Endothelial cell of umbilical vein (primary cell): ENCODE results near the gene NOTCH3. TPM values are rescaled to one million over a fixed set of nuclear protein-coding genes. Genes with fewer than 3 reads are reported as not detected.

Experiments used
- BruUV-seq: library from RNA; stranded (reverse); fragments of 400-500 nt; replicated peaks from 2 replicates; lab custom pipeline; 2021; lab: Mats Ljungman, UMichigan
- CTCF ChIA-PET: fragments of 300-600, 350-600 bp; sonication (Branson Sonifier 250); formaldehyde crosslinking; loops from one replicate; lab custom pipeline; 2021; ENCODE audit warnings: antibody characterized with exemption, inconsistent platforms; lab: Charles Lee
- POLR2A ChIA-PET: fragments of 300-600, 350-600 bp; sonication (Branson Sonifier 250); formaldehyde crosslinking; loops from one replicate; lab custom pipeline; 2021; ENCODE audit warnings: antibody characterized with exemption, inconsistent platforms; lab: Charles Lee
- DNase-seq: peaks from one replicate; pipeline ENCODE4 v3.0.0-alpha.2; 2011; ENCODE audit warnings: low read depth, low spot score
- FAIRE-seq: peaks from 2 replicates; lab custom pipeline; 2011; peaks lifted over from hg19 to GRCh38; lab: Jason Lieb, UNC
- H2AFZ ChIP-seq: 2 replicates; pipeline ENCODE4 v1.6.0; 2012; ENCODE audit warnings: low read depth, low read length, control low read depth, inconsistent platforms
- H3K27ac ChIP-seq: 2 replicates; pipeline ENCODE4 v1.5.1; 2011; ENCODE audit warnings: low read depth, mild to moderate bottlenecking, control low read depth, low read length, moderate library complexity; ENCODE audit not compliant: insufficient read depth
- H3K27me3 ChIP-seq, 2 experiments: 2 replicates each; pipeline versions ENCODE4 v1.6.0 to v1.6.1; 2011; ENCODE audit warnings: low read length in 2 of 2, mixed read lengths in 1 of 2; ENCODE audit not compliant: control insufficient read depth in 2 of 2, insufficient read depth in 2 of 2
- H3K36me3 ChIP-seq, 2 experiments: 2 replicates in 1 of 2; 3 replicates in 1 of 2; pipeline ENCODE4 v1.5.1; 2011; ENCODE audit warnings: low read length in 2 of 2, mild to moderate bottlenecking in 1 of 2, moderate library complexity in 1 of 2; ENCODE audit not compliant: control insufficient read depth in 2 of 2, insufficient read depth in 2 of 2; ENCODE audit errors: extremely low read depth in 1 of 2
- H3K4me1 ChIP-seq: 3 replicates; pipeline ENCODE4 v1.5.1; 2011; ENCODE audit warnings: mild to moderate bottlenecking, low read length; ENCODE audit not compliant: control insufficient read depth, insufficient read depth; ENCODE audit errors: extremely low read depth
- H3K4me2 ChIP-seq: 2 replicates; pipeline ENCODE4 v1.6.1; 2011; ENCODE audit warnings: low read length, control low read depth, mixed read lengths; ENCODE audit not compliant: insufficient read depth
- H3K4me3 ChIP-seq, 3 experiments: fragments of 200-600 bp in 1 of 3; sonication (generic), shearing (Covaris generic) in 1 of 3; replicated peaks in 1 of 3; 2 replicates each; pipeline ENCODE4 v1.5.1; 2011 to 2016; ENCODE audit warnings: control low read depth in 3 of 3, low read length in 3 of 3, mild to moderate bottlenecking in 2 of 3, inconsistent platforms in 1 of 3, low read depth in 1 of 3, moderate library complexity in 1 of 3; ENCODE audit not compliant: insufficient read depth in 1 of 3
- H3K79me2 ChIP-seq: 2 replicates; pipeline ENCODE4 v1.6.0; 2012; ENCODE audit warnings: low read length, inconsistent platforms; ENCODE audit not compliant: control insufficient read depth, insufficient read depth
- H3K9ac ChIP-seq: replicated peaks from 2 replicates; pipeline ENCODE3; 2011; ENCODE audit warnings: low read length, control low read depth; ENCODE audit not compliant: insufficient read depth; ENCODE audit errors: extremely low read depth
- H3K9me1 ChIP-seq: replicated peaks from 3 replicates; pipeline ENCODE4 v1.6.0; 2011; ENCODE audit warnings: mild to moderate bottlenecking, low read length; ENCODE audit not compliant: control insufficient read depth, insufficient read depth; ENCODE audit errors: extremely low read depth
- H3K9me3 ChIP-seq: replicated peaks from 2 replicates; pipeline ENCODE4 v1.5.1; 2012; ENCODE audit warnings: low read length, inconsistent platforms; ENCODE audit not compliant: control insufficient read depth, insufficient read depth
- H4K20me1 ChIP-seq: replicated peaks from 2 replicates; pipeline ENCODE3; 2011; ENCODE audit warnings: mild to moderate bottlenecking, low read length; ENCODE audit not compliant: control insufficient read depth, insufficient read depth; ENCODE audit errors: extremely low read depth
- EZH2 ChIP-seq: IDR thresholded peaks from 2 replicates; pipeline ENCODE4 v1.6.1; 2012; ENCODE audit warnings: borderline replicate concordance, low read depth, mild to moderate bottlenecking, moderate library complexity, low read length, inconsistent platforms; ENCODE audit not compliant: severe bottlenecking
- FOS ChIP-seq: IDR thresholded peaks from 2 replicates; pipeline ENCODE4 v1.6.1; 2011; ENCODE audit warnings: mild to moderate bottlenecking, low read length, moderate library complexity, borderline replicate concordance; ENCODE audit not compliant: insufficient read depth
- GATA2 ChIP-seq: IDR thresholded peaks from 2 replicates; pipeline ENCODE4 v1.7.0; 2011; ENCODE audit warnings: low read depth, mild to moderate bottlenecking, moderate library complexity, mixed read lengths, low read length; ENCODE audit not compliant: insufficient read length, insufficient read depth
- JUN ChIP-seq: IDR thresholded peaks from 2 replicates; pipeline ENCODE4 v1.6.1; 2011; ENCODE audit warnings: borderline replicate concordance, low read depth; ENCODE audit not compliant: insufficient read length, insufficient read depth
- MYC ChIP-seq: IDR thresholded peaks from one replicate; pipeline ENCODE4 v1.6.1; 2011; ENCODE audit warnings: mild to moderate bottlenecking, low read depth, low read length
- POLR2A ChIP-seq: IDR thresholded peaks from 2 replicates; pipeline ENCODE4 v1.6.1; 2012; ENCODE audit warnings: low read depth, mild to moderate bottlenecking, control low read depth, low read length
- POLR2AphosphoS5 ChIP-seq: IDR thresholded peaks from 2 replicates; pipeline ENCODE4 v1.6.1; 2012; ENCODE audit warnings: low read depth, mild to moderate bottlenecking, control low read depth, low read length, moderate library complexity; ENCODE audit not compliant: insufficient read depth
- dilution Hi-C: fragments of 300-500 bp; cut with MboI; formaldehyde crosslinking; loops from one replicate; pipeline ENCODE4 v1.15.0; 2019; ENCODE audit warnings: low sequenced_read_pairs; ENCODE audit not compliant: extremely low pct_ligation_motif_present
- intact Hi-C: fragments of 100-400 bp; cut with micrococcal nuclease; formaldehyde crosslinking; loops from one replicate; pipeline ENCODE4 v1.10.0; 2022
- polyA plus RNA-seq, 4 experiments: library from polyadenylated mRNA; depleted of rRNA in 3 of 4; stranded (reverse) in 3 of 4; unstranded in 1 of 4; fragments of >200 nt; gene quantifications; 2 replicates each; pipeline versions ENCODE4 v1.2.1 to v1.2.3, GENCODE V29; 2011 to 2012; ENCODE audit warnings: missing spikeins in 1 of 4
- total RNA-seq: library from RNA; stranded (reverse); gene quantifications from 2 replicates; pipeline ENCODE4 v1.2.3, GENCODE V29; 2021
- TF ChIP-seq, protein P1 (sequence below), 2 donors: IDR thresholded peaks; 1 replicate in 1 of 2; 2 replicates in 1 of 2; pipeline ENCODE4 v1.5.1; 2011; ENCODE audit warnings: low read length in 2 of 2, mild to moderate bottlenecking in 2 of 2, moderate library complexity in 2 of 2, control low read depth in 1 of 2, inconsistent platforms in 1 of 2, low read depth in 1 of 2; ENCODE audit not compliant: insufficient read depth in 1 of 2; ENCODE audit errors: extremely low read depth in 1 of 2

Gene NOTCH3
- total and polyA plus RNA-seq, 2 donors (not counting 3 experiments of a cell fraction or from before 2014, with no cell fraction given), result 0.63 to 1.5 TPM

DNA sequence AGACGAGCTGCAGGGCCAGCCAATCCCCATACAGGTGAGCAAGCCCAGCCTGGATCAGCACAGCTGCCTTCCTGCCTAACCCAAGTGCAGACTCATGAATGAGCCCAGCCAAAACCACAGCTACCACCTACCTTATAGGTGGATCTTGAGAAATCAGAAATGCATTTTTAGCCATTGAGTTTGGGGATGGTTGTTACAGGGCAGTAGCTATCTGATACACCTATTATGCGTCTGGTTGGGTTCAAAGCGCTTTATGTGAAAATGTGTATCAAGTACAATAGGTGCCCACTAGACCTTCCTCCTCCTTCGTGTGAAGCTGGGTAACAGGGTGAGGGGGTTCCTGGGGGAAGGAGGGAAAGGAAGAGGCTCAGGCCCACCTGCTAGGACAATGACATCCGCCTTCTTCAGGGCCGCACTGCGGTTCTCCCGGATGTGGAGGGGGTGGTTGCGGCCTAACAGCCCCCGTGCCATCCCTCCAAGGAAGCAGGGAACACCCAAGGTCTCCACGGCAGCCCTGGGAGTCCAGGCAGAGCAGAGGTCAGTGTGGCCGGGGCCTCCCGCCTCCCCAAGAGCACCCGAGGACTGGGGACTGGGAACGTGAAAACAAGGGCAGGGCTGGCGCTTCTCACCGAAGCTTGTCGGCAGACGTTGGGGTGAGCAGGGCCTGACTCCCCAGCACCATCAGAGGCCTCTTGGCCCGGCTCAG lies 81.9 kb downstream of the NOTCH3 start:
- Histone ChIP-seq H3K79me2 (peaks cover 3% of the 10 kb centered on the region), H3K4me3 (no peak overlapping the region), H3K9me1 (no peaks in the 10 kb centered on the region), H3K36me3 (peaks cover 17 to 56% of the 10 kb centered on the region in 2 experiments), H3K27ac (no peak overlapping the region), H3K9me3 (no peaks in the 10 kb centered on the region), H3K4me1 (no peaks in the 10 kb centered on the region), H3K9ac (no peak overlapping the region), H3K27me3 (no peaks in the 10 kb centered on the region), H3K4me2 (no peak overlapping the region), H4K20me1 (no peaks in the 10 kb centered on the region), H2AFZ (no peak overlapping the region)
- intact Hi-C loops, result no loop called here
- dilution Hi-C loops, result no loop called here
- TF ChIP-seq POLR2A, result no peak
- no peak for TF ChIP-seq MYC
- TF ChIP-seq FOS, result no peak
- no peak for TF ChIP-seq JUN
- TF ChIP-seq POLR2AphosphoS5, result no peak
- TF ChIP-seq, protein P1, sequence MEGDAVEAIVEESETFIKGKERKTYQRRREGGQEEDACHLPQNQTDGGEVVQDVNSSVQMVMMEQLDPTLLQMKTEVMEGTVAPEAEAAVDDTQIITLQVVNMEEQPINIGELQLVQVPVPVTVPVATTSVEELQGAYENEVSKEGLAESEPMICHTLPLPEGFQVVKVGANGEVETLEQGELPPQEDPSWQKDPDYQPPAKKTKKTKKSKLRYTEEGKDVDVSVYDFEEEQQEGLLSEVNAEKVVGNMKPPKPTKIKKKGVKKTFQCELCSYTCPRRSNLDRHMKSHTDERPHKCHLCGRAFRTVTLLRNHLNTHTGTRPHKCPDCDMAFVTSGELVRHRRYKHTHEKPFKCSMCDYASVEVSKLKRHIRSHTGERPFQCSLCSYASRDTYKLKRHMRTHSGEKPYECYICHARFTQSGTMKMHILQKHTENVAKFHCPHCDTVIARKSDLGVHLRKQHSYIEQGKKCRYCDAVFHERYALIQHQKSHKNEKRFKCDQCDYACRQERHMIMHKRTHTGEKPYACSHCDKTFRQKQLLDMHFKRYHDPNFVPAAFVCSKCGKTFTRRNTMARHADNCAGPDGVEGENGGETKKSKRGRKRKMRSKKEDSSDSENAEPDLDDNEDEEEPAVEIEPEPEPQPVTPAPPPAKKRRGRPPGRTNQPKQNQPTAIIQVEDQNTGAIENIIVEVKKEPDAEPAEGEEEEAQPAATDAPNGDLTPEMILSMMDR (IDR thresholded peaks at IDR 0.05; ENCODE audit: extremely low read depth in 1 of 2, insufficient read depth in 1 of 2, low read depth in 1 of 2, low read length in 2 of 2), result no peak
- no peak for TF ChIP-seq GATA2
- no peak for TF ChIP-seq EZH2
- DNase-seq, result no peak
- ChIA-PET CTCF (no interaction called here), POLR2A (no interaction called here)
- no peak for FAIRE-seq
- BruUV-seq, result no TSS peak
